GM10266 (cell line): ENCODE data around the gene LAMTOR2.

ENCODE experiments used
- DNase-seq: peaks from one replicate; pipeline ENCODE4 v3.0.0; 2012; ENCODE audit errors: extremely low spot score
- CTCF ChIP-seq: IDR thresholded peaks from 2 replicates; pipeline ENCODE4 v1.5.1; 2012; ENCODE audit warnings: mild to moderate bottlenecking, low read depth; ENCODE audit not compliant: control insufficient read depth, insufficient read depth; ENCODE audit errors: missing control alignments

The LAMTOR2 gene

DNA sequence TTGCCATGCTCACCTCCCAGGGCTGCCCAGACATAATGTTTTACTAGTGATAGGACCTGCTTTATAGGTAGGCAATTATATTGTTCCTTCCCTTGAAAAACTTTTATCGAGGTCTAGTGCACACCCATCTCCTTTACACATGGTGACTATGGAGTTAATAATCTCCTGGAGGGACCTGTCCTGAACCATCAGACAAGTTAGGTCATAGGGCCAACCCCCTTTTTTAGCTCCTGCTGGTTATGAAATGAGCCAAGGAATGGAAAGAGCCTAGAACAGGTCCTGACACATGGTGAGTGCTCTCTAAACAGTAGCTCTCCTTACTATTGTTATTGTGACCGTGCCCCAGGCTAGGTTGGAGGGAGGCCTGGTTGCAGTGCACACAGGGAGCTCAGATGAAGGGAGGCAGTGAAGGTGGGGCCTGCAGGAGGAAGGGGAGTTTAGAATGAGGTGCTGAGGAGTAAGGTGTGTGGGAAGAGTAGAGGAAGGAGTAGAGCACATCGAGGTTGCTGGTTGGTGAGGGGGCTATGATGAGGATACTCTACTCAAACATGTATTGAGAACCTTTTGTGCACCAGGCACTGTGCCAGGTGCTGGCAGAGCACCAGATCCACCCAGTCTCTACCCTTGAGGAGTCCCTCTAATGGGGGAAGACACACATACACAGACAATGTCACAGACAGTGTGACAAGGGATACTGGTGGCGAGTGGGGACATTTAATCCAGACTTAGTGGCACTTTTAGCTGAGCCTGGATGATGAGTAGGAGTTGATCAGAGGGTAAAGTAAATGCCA is 45.8 kb downstream of the LAMTOR2 start:
- no peak for DNase-seq
- TF ChIP-seq CTCF, result no peak

DNA sequence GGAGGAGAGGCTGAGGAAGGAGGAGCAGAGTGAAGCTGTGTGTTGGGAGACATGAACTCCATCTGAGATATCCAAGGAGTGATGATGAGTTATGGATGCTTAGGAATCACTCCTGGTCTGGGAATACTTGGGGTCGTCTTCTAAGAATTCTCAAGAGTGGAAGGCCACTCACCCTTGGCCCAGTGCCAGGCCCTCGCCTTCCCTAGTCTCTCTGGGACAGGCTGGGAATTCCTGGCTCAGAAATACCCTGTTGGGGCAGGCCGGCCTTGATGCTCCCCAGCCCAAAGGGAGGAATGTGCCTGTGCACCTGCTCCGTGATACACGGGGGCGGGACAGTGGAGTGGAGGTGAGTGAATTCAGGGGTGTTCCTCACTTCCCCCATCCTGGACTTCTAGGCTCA is 47.3 kb downstream of the LAMTOR2 start:
- TF ChIP-seq CTCF, result no peak
- DNase-seq, result no peak

DNA sequence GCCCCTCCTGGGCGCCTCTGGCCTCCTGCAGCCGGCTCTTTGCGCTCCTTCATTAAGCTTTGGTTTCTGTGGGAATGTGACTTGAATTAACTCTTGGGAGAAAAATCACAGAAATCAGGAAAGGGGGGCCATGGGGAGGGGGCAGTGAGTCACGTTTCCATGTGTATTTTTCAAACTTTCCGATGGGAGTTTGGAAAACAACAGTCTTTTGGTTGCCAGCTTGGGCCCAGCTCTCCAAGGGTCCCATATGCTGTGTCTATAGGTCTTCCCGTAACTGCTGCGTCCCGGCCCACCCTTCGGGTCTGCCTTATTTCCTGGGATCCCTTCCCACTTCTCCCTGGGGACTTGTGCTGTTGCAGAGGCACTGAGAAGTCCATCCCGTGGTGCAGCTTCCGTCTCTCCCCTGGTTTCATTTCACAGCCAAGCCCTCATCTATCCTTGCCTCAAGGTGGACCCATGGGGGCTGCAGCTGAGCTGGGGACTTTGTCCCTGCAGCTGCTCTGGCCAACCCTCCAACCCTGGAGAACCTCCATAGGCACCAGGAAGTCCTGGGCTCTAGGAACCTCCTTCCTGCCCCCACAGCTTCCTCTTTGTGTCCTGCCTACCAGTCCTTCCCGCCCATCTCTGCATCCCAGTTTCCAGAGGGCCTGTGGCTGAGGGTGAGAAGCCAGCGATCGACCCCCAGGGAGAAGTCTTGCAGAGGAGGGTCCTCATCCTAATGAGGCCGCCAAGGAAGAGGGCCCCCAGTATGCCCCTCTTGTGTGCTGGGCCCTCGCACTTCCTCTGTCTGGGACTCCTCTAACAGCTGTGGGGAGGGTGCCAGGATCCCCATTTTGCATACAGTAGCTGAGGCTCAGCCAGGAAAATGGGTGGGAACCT is 48.3 kb downstream of the LAMTOR2 start:
- DNase-seq, result no peak
- no peak for TF ChIP-seq CTCF

GRCh38 chr1:156103521-156103947 is 49.0 kb downstream of the LAMTOR2 start:
- DNase-seq, result no peak
- no peak for TF ChIP-seq CTCF

- DNase-seq, result no peak
- no peak for TF ChIP-seq CTCF
Observed at GRCh38 chr1:156104065-156104810, 49.7 kb downstream of the LAMTOR2 start.

DNA sequence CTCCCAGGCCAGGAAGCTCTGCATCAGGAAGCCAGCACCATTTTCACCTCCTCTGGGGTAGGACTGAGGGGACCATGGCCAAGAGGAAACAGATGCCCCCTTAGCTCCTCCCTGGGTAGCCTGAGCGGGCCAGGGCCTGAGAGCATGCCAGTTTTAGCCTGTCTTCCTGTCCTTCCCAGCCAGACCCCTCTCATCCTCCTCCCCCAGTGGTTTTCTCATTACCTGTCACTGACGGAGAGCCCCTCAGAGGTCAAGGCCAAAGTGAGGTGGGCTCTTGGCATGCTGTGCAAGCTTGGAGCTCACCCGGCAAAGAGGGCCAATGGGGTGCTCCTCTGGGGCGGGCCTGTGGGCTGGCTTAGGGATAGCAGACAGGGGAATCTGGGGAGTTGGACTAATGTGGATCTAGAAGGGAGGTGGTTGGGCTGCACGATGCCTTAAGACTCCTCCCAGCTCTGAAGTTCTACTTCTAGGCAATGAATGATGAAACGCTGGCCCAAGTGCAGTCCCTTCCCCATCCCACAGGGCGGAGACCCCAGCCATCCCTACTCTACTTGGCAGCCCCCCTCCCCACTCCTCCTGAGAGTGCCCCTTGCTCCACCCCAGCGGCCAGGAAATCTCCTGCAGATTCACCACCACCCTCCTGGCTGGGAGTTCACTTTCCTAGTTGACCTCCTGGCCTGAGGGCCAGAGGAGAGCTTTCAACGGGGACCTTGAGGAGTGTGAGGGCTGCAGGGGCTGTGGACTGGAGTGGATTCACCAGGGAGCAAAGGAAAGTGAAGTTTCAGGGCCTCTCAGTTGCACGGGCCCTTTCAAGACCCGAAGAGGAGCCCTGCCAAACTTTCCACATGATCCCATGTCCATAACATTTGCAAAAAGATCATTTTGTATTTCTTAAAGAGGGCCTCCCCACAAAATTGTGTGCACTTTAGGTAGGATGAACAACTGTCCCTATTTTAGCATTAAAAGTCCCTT is 50.6 kb downstream of the LAMTOR2 start:
- no peak for DNase-seq
- no peak for TF ChIP-seq CTCF
